Panc1 (cell line): Measurements from ENCODE around the gene PELI1. TPM values are rescaled to one million over a fixed set of nuclear protein-coding genes. Genes with fewer than 3 reads are reported as not detected.

Experiments used
- ATAC-seq: fragments of 200-7000 bp; cut with Tn5 transposase; 2 replicates; pipeline ENCODE4 v1.9.1; 2020; ENCODE audit warnings: mild to moderate bottlenecking, moderate library complexity
- BruUV-seq: library from RNA; stranded (reverse); fragments of 400-500 nt; replicated peaks from 2 replicates; lab custom pipeline; 2021; lab: Mats Ljungman, UMichigan
- CTCF ChIA-PET: fragments of 300-600 bp; sonication (Branson Sonifier 250); formaldehyde crosslinking; loops from one replicate; lab custom pipeline; 2022; ENCODE audit warnings: antibody characterized with exemption; lab: Charles Lee
- POLR2A ChIA-PET: fragments of 300-600 bp; sonication (Branson Sonifier 250); formaldehyde crosslinking; loops from one replicate; lab custom pipeline; 2022; ENCODE audit warnings: antibody characterized with exemption; lab: Charles Lee
- DNase-seq: peaks from one replicate; pipeline ENCODE4 v3.0.0-alpha.2; 2010; ENCODE audit warnings: low read depth, low spot score
- H3K27ac ChIP-seq: 2 replicates; pipeline ENCODE4 v1.5.1; 2011; ENCODE audit warnings: mild to moderate bottlenecking, low read length, inconsistent platforms
- H3K27me3 ChIP-seq: fragments of 200-500 bp; sonication (Bioruptor generic); 2 replicates; pipeline ENCODE4 v1.6.0; 2014; ENCODE audit warnings: low read length, inconsistent platforms; ENCODE audit not compliant: control insufficient read depth, insufficient read depth
- H3K36me3 ChIP-seq: fragments of 200-500 bp; sonication (Bioruptor generic); 2 replicates; pipeline ENCODE4 v1.5.1; 2014; ENCODE audit warnings: inconsistent platforms, mild to moderate bottlenecking, low read length, moderate library complexity; ENCODE audit not compliant: control insufficient read depth, insufficient read depth
- H3K4me1 ChIP-seq: 2 replicates; pipeline ENCODE4 v1.5.1; 2011; ENCODE audit warnings: inconsistent platforms, mild to moderate bottlenecking, low read length, moderate library complexity; ENCODE audit not compliant: control insufficient read depth, insufficient read depth
- H3K4me3 ChIP-seq, 2 experiments: 2 replicates each; pipeline ENCODE4 v1.5.1; 2011 to 2012; ENCODE audit warnings: low read depth in 2 of 2, low read length in 2 of 2, mild to moderate bottlenecking in 2 of 2, inconsistent platforms in 1 of 2, moderate library complexity in 1 of 2
- H3K9me3 ChIP-seq: fragments of 200-500 bp; sonication (Bioruptor generic); 2 replicates; pipeline ENCODE4 v1.5.1; 2014; ENCODE audit warnings: low read depth, mild to moderate bottlenecking, inconsistent platforms, low read length, moderate library complexity; ENCODE audit not compliant: control insufficient read depth, insufficient read depth
- POLR2AphosphoS5 ChIP-seq: IDR thresholded peaks from 2 replicates; pipeline ENCODE4 v1.6.1; 2012; ENCODE audit warnings: mild to moderate bottlenecking, low read depth, low read length, moderate library complexity
- SIN3A ChIP-seq: IDR thresholded peaks from 2 replicates; pipeline ENCODE4 v1.6.1; 2012; ENCODE audit warnings: low read depth, mild to moderate bottlenecking, low read length, moderate library complexity, borderline replicate concordance; ENCODE audit not compliant: insufficient read depth
- TCF7L2 ChIP-seq: IDR thresholded peaks from 2 replicates; pipeline ENCODE4 v1.6.1; 2011; ENCODE audit warnings: mild to moderate bottlenecking, low read depth, low read length, inconsistent platforms
- in situ Hi-C: cut with HindIII; loops from 2 replicates; pipeline ENCODE4 v1.10.0; 2016; ENCODE audit warnings: low sequenced_read_pairs, low pct_unique_long_range_greater_than_20kb
- intact Hi-C: fragments of 100-400 bp; cut with micrococcal nuclease; formaldehyde crosslinking; loops from one replicate; pipeline ENCODE4 v1.10.0; 2022; ENCODE audit not compliant: unreplicated experiment
- total RNA-seq: library from RNA; stranded (reverse); gene quantifications from one replicate; pipeline ENCODE4 v1.2.1, GENCODE V29; 2021; ENCODE audit not compliant: unreplicated experiment
- TF ChIP-seq, protein P1 (sequence below): fragments of 450-650 bp; IDR thresholded peaks from 2 replicates; pipeline ENCODE4 v1.5.1; 2017; ENCODE audit warnings: mild to moderate bottlenecking
- TF ChIP-seq, protein P2 (sequence below), 2 experiments: IDR thresholded peaks; 2 replicates each; pipeline ENCODE4 v1.6.1; 2011 to 2012; ENCODE audit warnings: low read depth in 2 of 2, control low read depth in 1 of 2, low read length in 1 of 2, mild to moderate bottlenecking in 1 of 2, moderate library complexity in 1 of 2; ENCODE audit not compliant: insufficient read depth in 1 of 2

Gene PELI1
- total RNA-seq, 1 experiment from 2014 or later = 6.7 TPM

DNA sequence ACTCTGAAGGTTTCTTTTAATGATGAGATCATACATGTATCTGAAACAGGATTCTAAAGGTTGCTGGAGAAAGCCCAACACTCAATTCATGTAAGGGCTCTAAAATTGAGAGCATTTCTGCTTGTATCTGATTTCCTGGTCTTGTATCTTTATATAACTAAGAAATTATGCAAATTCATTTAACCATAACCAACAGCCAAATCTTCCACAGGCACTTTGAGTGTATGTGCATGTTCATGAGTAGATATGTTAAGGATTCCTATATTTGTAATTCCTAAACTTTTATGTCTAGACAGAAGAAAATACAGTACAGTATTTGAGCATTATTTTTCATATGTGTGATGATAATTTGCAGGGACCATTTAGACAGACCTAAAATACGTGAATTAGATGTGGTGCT lies 20.4 kb upstream of the PELI1 start:
- H3K4me1 ChIP-seq = no peaks in the 10 kb centered on the region
- BruUV-seq = no TSS peak
- intact Hi-C loops (no loop called here), in situ Hi-C loops (no loop called here)
- ChIA-PET CTCF (no interaction called here), POLR2A (no interaction called here)
- no peak overlapping the region for H3K4me3 ChIP-seq
- no peak for ATAC-seq
- no peak for DNase-seq
- H3K27me3 ChIP-seq = peaks cover 3% of the 10 kb centered on the region
- H3K36me3 ChIP-seq = no peaks in the 10 kb centered on the region
- no peaks in the 10 kb centered on the region for H3K9me3 ChIP-seq
- TF ChIP-seq POLR2AphosphoS5 = no peak
- TF ChIP-seq, protein P1, sequence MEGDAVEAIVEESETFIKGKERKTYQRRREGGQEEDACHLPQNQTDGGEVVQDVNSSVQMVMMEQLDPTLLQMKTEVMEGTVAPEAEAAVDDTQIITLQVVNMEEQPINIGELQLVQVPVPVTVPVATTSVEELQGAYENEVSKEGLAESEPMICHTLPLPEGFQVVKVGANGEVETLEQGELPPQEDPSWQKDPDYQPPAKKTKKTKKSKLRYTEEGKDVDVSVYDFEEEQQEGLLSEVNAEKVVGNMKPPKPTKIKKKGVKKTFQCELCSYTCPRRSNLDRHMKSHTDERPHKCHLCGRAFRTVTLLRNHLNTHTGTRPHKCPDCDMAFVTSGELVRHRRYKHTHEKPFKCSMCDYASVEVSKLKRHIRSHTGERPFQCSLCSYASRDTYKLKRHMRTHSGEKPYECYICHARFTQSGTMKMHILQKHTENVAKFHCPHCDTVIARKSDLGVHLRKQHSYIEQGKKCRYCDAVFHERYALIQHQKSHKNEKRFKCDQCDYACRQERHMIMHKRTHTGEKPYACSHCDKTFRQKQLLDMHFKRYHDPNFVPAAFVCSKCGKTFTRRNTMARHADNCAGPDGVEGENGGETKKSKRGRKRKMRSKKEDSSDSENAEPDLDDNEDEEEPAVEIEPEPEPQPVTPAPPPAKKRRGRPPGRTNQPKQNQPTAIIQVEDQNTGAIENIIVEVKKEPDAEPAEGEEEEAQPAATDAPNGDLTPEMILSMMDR = no peak
- TF ChIP-seq, protein P2, sequence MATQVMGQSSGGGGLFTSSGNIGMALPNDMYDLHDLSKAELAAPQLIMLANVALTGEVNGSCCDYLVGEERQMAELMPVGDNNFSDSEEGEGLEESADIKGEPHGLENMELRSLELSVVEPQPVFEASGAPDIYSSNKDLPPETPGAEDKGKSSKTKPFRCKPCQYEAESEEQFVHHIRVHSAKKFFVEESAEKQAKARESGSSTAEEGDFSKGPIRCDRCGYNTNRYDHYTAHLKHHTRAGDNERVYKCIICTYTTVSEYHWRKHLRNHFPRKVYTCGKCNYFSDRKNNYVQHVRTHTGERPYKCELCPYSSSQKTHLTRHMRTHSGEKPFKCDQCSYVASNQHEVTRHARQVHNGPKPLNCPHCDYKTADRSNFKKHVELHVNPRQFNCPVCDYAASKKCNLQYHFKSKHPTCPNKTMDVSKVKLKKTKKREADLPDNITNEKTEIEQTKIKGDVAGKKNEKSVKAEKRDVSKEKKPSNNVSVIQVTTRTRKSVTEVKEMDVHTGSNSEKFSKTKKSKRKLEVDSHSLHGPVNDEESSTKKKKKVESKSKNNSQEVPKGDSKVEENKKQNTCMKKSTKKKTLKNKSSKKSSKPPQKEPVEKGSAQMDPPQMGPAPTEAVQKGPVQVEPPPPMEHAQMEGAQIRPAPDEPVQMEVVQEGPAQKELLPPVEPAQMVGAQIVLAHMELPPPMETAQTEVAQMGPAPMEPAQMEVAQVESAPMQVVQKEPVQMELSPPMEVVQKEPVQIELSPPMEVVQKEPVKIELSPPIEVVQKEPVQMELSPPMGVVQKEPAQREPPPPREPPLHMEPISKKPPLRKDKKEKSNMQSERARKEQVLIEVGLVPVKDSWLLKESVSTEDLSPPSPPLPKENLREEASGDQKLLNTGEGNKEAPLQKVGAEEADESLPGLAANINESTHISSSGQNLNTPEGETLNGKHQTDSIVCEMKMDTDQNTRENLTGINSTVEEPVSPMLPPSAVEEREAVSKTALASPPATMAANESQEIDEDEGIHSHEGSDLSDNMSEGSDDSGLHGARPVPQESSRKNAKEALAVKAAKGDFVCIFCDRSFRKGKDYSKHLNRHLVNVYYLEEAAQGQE (IDR thresholded peaks at IDR 0.05; ENCODE audit: insufficient read depth in 1 of 2, low read depth in 2 of 2, low read length in 1 of 2) = no peak
- H3K27ac ChIP-seq = no peak overlapping the region

GRCh38 chr2:64162516-64162915 lies 18.3 kb upstream of the PELI1 start:
- H3K4me3 ChIP-seq = no peak overlapping the region
- H3K4me1 ChIP-seq = no peaks in the 10 kb centered on the region
- in situ Hi-C loops (no loop called here), intact Hi-C loops (no loop called here)
- no peaks in the 10 kb centered on the region for H3K9me3 ChIP-seq
- H3K27me3 ChIP-seq = peaks cover 9% of the 10 kb centered on the region
- TF ChIP-seq, protein P2 (IDR thresholded peaks at IDR 0.05; ENCODE audit: insufficient read depth in 1 of 2, low read depth in 2 of 2, low read length in 1 of 2) = no peak
- TF ChIP-seq TCF7L2 (no peak), POLR2AphosphoS5 (no peak), SIN3A (no peak)
- TF ChIP-seq, protein P1 = no peak
- DNase-seq = no peak
- no peak for ATAC-seq
- ChIA-PET POLR2A (no interaction called here), CTCF (no interaction called here)
- no TSS peak for BruUV-seq
- no peaks in the 10 kb centered on the region for H3K36me3 ChIP-seq
- H3K27ac ChIP-seq = no peak overlapping the region
